ENCODE measurements around the gene MS4A6E.

The MS4A6E gene

DNA sequence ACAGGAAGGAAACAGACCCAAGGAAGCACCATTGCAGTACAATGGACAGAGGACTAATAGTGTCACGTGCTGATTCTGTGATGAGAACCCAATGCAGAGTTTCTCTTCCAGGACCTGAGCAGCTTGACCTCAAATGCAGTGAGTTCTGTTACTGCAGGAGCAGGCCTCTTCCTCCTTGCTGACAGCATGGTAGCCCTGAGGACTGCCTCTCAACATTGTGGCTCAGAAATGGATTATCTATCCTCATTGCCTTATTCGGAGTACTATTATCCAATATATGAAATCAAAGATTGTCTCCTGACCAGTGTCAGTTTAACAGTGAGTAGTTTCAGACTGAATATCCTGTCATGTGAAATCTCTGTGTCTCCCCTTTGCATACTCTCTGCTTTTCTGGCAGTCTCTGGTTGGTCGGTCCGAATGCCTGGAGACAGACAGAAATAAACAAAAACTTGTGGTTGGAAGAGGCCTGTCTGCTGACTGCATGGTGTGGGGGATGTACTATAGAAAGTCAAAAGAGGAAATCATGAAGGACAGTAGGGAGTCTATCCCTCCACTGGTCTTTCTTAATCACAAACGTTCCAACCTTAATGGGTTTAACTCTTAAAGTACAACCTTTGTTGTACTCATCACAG, 62.3 kb downstream of the MS4A6E start:
- no peak for DNase-seq
- Histone ChIP-seq H3K79me2 (ENCODE audit: low read length) (no peaks in the 10 kb centered on the region), H3K36me3 (replicated peaks; ENCODE audit: insufficient read depth, low read length) (no peaks in the 10 kb centered on the region), H3K4me3 (ENCODE audit: low read length) (no peak overlapping the region), H4K20me1 (ENCODE audit: insufficient read depth, low read length) (no peaks in the 10 kb centered on the region), H3K9me3 (replicated peaks; ENCODE audit: insufficient read depth, low read length) (no peaks in the 10 kb centered on the region), H3K4me2 (ENCODE audit: low read depth, low read length) (no peak overlapping the region), H3K27ac (ENCODE audit: low read length) (no peak overlapping the region), H3F3A (ENCODE audit: insufficient read depth, low read length) (no peaks in the 10 kb centered on the region), H3K4me1 (ENCODE audit: low read length) (no peaks in the 10 kb centered on the region), H3K27me3 (replicated peaks; ENCODE audit: insufficient read depth, low read length) (no peaks in the 10 kb centered on the region), H2AFZ (ENCODE audit: low read length) (no peak overlapping the region), H3K9ac (ENCODE audit: low read length) (no peak overlapping the region), H3K9me2 (replicated peaks; ENCODE audit: insufficient read depth, low read length) (no peaks in the 10 kb centered on the region)
- TF ChIP-seq, protein P1, sequence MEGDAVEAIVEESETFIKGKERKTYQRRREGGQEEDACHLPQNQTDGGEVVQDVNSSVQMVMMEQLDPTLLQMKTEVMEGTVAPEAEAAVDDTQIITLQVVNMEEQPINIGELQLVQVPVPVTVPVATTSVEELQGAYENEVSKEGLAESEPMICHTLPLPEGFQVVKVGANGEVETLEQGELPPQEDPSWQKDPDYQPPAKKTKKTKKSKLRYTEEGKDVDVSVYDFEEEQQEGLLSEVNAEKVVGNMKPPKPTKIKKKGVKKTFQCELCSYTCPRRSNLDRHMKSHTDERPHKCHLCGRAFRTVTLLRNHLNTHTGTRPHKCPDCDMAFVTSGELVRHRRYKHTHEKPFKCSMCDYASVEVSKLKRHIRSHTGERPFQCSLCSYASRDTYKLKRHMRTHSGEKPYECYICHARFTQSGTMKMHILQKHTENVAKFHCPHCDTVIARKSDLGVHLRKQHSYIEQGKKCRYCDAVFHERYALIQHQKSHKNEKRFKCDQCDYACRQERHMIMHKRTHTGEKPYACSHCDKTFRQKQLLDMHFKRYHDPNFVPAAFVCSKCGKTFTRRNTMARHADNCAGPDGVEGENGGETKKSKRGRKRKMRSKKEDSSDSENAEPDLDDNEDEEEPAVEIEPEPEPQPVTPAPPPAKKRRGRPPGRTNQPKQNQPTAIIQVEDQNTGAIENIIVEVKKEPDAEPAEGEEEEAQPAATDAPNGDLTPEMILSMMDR (IDR thresholded peaks at IDR 0.05; ENCODE audit: low read length), result no peak
- TF ChIP-seq EZH2 (optimal IDR thresholded peaks at IDR 0.05; ENCODE audit: low read depth, low read length) (no peak), EZH2phosphoT487 (IDR thresholded peaks at IDR 0.05; ENCODE audit: low read length) (no peak)

DNA sequence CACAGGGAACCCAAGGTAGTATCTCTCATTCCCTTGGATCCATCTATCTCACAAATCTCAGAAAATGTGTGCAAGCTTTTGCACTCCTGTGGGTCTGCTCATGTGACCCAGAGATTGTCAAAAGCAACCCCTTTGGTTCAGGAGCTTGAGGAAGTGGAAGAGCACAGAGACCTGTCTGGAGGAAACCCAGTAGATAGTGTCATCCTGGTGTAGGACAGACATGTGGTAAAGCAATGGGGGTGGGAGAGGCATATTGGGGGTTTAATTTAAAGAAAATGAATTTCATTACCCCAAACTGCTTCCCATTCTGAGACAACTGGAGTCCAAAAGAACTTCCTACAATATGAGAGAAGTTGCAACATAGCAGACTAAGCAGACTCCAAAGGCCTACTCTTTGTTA, 63.4 kb downstream of the MS4A6E start:
- DNase-seq, result no peak
- Histone ChIP-seq H3K4me1 (ENCODE audit: low read length) (no peaks in the 10 kb centered on the region), H3K27ac (ENCODE audit: low read length) (no peak overlapping the region), H3K4me3 (ENCODE audit: low read length) (no peak overlapping the region), H3K9ac (ENCODE audit: low read length) (no peak overlapping the region), H3K79me2 (ENCODE audit: low read length) (no peaks in the 10 kb centered on the region), H3F3A (ENCODE audit: insufficient read depth, low read length) (no peaks in the 10 kb centered on the region), H4K20me1 (ENCODE audit: insufficient read depth, low read length) (no peaks in the 10 kb centered on the region), H3K9me3 (replicated peaks; ENCODE audit: insufficient read depth, low read length) (no peaks in the 10 kb centered on the region), H3K4me2 (ENCODE audit: low read depth, low read length) (no peak overlapping the region), H3K9me2 (replicated peaks; ENCODE audit: insufficient read depth, low read length) (no peaks in the 10 kb centered on the region), H3K27me3 (replicated peaks; ENCODE audit: insufficient read depth, low read length) (no peaks in the 10 kb centered on the region), H2AFZ (ENCODE audit: low read length) (no peak overlapping the region), H3K36me3 (replicated peaks; ENCODE audit: insufficient read depth, low read length) (no peaks in the 10 kb centered on the region)
- TF ChIP-seq EZH2 (optimal IDR thresholded peaks at IDR 0.05; ENCODE audit: low read depth, low read length), result no peak
- no peak for TF ChIP-seq EZH2phosphoT487 (IDR thresholded peaks at IDR 0.05; ENCODE audit: low read length)
- TF ChIP-seq, protein P1 (IDR thresholded peaks at IDR 0.05; ENCODE audit: low read length), result no peak
